GM12875 (cell line): ENCODE results near the gene SDK1.
A peak's percentile ranks its signal among the peaks of the same experiment; 100 is the strongest.

Experiments
- H3K4me3 ChIP-seq: one replicate; pipeline ENCODE4 v1.5.1; 2011; ENCODE audit warnings: low read depth, low read length, control low read depth
- CTCF ChIP-seq: IDR thresholded peaks from 2 replicates; pipeline ENCODE4 v1.5.1; 2011; ENCODE audit warnings: low read depth, mild to moderate bottlenecking, control low read depth, inconsistent platforms, low read length, moderate library complexity, borderline replicate concordance; ENCODE audit not compliant: insufficient read depth

Gene SDK1

GRCh38 chr7:3399858-3400257 lies 98.8 kb downstream of the SDK1 start:
- peak; percentile 31; the same call in 1 of the 2 replicates for TF ChIP-seq CTCF
- no peak overlapping the region for H3K4me3 ChIP-seq

GRCh38 chr7:3404501-3404900 lies 103.4 kb downstream of the SDK1 start:
- TF ChIP-seq CTCF = no peak
- H3K4me3 ChIP-seq = no peak overlapping the region

- TF ChIP-seq CTCF = no peak
- H3K4me3 ChIP-seq = no peak overlapping the region
Measured at GRCh38 chr7:3408814-3409595, 108.0 kb downstream of the SDK1 start.

GRCh38 chr7:3412871-3413270 lies 111.8 kb downstream of the SDK1 start:
- no peak overlapping the region for H3K4me3 ChIP-seq
- TF ChIP-seq CTCF = no peak

- no peak for TF ChIP-seq CTCF
- H3K4me3 ChIP-seq = no peak overlapping the region
Measured at GRCh38 chr7:3415861-3416312, 114.8 kb downstream of the SDK1 start.

GRCh38 chr7:3416453-3416852 lies 115.4 kb downstream of the SDK1 start:
- TF ChIP-seq CTCF = no peak
- H3K4me3 ChIP-seq = no peak overlapping the region

GRCh38 chr7:3425087-3425486 lies 124.0 kb downstream of the SDK1 start:
- no peak for TF ChIP-seq CTCF
- no peak overlapping the region for H3K4me3 ChIP-seq
